Activated effector memory CD4-positive, alpha-beta T cell treated with Interleukin-2 at 50 U/mL for 16 hours (primary cell): ENCODE measurements around the gene PABPN1L.

Source experiments
- DNase-seq: peaks from one replicate; pipeline ENCODE4 v3.0.0-alpha.2; 2020

The PABPN1L gene

DNA sequence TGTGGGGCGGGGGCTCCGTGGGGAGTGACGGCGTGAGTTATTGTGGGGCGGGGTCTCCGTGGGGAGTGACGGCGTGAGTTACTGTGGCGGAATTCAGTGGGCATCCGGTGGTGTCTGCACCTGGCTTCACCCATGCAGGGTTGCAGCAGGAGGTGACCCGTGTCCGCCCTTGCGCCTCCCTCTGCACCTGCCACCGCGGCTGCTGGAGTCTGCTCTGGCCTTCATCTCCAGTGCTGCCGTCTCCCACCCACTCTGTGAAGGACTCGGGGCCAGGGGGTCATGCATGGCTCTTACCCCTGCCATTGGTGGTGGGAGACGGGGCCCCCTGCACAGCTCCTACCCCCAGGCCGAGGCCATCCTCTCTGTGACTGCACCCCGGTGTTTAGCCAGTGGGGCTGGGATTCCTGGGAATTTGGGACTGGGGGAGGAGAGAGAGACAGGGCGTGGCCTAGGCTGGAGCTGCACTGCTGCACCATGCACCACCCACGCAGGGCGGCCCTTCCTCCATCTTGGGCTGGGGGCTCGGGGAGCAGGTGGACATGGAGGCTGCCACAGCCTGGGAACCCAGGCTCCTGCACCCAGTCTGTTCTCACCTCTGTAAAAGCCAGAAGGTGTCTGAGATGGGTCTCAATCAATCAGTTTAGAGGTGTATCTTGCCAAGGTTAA is 1.3 kb upstream of the PABPN1L start:
- DNase-seq, result no peak

DNA sequence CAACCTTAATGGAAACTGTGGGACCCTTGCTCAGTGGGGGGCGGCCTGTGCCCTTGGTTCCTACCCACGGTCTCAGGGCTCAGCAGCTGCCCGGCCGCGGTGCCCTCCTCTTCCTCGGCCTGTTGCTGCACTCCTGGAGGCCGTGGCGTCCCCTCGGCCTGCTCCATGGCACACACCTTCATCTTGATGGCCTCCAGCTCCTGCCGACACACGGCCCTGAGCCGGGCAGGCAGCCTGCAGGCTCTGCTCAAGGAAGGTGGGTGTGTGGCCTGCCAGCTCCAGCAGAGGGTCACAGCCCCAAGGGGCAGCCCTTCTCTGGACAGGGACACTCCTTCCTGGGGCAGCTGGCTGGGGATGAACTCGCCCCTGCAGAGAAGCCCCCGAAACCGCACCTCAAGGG is 718 bp downstream of the PABPN1L start:
- DNase-seq, result no peak

DNA sequence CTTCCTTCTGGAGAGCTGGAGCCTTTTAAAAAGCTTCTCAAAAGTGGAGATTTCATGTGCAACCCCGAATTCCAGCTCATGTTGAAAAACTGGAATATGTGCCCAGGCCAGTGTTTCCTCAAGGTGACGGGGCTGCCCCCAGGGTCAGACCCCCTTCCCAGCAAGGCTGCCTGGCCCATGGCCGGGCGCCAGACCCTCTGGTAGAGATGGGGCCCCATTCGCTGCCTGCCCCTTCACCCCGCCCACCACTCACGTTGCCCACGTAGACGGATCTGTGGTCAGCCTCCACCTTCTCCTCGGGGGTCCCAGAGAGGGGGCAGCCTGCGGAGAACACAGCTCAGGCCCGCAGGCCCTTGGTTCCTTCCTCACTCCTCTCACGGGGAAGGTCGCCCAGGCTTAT is 1.1 kb downstream of the PABPN1L start:
- DNase-seq, result no peak

DNA sequence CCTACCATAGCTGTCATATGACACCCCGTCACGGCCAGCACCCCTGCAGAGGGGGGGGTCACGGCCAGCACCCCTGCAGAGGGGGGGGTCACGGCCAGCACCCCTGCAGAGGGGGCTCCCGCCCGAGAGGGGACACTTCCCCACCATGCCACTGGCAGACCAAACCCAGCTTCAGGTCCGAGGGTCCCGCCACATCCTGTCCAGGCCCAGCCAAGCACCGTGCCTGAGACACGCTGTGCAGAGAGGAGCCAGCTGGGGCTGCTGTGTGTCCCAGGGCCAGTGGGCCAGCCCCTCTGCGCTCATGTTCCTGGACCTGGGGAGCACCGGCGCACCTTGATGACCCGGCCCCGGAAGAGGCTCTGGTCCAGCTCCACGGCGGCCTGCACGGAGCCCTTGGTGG is 1.9 kb downstream of the PABPN1L start:
- DNase-seq, result no peak

DNA sequence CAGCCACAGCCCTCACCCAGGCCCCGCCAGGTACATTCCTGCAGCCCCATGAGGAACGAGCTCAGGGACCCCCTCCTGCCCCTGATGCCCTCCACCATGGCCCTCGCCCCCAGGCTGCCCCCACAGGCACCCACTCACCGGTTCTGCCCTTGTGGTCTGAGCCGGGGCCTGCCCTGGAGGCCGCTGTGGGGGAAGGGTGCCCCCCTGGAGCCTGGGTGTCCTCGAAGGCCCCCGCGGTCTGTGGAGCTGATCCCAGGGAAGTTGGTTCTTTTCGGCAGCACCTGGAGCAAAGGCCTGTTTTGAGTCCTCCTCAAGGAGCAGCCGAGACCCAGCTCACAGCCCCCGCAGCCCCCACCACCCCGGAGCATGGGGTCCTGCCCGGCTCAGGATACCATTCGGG is 2.4 kb downstream of the PABPN1L start:
- no peak for DNase-seq

DNA sequence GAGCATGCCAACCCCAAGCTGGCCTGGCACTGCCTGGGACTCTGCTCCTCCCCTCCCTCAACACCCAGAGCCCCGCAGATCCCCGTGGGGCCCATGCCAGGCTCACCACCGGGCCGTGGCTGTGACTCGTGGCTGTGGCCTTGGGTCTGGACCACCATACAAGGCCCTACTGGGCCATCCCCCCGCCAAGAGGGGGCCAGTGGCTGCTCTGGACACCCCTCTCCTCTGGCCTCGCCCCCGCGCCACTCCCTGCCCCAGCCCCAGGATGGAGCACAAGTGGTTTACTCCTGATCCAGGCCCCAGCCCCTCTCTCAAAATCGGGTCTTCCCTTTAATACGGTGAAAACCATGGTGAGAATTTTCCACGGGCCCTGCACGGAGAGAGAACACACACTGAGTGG is 3.0 kb downstream of the PABPN1L start:
- DNase-seq, result no peak

DNA sequence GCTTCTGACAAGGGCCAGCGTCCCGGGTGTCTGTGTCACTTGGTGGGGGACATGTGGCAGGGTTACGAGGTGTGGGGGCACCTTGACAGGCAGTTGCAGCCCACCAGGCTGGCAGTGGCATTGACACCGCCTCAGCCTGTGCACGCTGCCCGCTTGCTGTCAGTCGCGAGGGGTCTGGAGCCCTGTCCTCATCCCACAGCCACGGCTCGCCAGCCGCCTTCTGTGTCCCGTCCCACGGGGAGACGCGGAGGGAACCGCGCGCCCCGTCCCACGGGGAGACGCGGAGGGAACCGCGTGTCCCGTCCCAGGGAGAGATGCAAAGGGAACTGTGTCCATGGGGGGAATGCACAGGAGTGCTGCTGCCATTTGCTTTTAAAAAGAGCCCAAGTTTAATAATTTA is 3.5 kb downstream of the PABPN1L start:
- no peak for DNase-seq

DNA sequence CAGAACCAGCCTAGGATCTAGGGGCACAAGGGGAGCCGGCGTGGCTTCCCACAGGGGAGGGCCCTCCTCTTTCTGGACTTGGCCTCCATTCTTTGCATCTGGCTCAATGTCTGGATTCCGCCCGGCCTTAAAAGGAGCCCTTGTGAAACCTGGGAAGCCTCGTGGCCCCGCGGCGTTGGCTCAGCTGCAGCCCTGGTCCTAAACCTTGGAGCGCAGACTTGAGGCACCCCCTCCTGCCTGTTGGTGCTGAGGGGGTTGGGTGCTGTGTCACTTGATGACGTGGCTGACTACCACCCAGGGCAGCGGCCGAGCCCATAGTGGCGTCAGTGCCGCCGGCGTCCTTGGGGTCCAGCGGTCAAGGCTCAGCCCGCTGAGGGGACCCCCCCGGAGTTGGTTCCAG is 5.1 kb downstream of the PABPN1L start:
- no peak for DNase-seq

DNA sequence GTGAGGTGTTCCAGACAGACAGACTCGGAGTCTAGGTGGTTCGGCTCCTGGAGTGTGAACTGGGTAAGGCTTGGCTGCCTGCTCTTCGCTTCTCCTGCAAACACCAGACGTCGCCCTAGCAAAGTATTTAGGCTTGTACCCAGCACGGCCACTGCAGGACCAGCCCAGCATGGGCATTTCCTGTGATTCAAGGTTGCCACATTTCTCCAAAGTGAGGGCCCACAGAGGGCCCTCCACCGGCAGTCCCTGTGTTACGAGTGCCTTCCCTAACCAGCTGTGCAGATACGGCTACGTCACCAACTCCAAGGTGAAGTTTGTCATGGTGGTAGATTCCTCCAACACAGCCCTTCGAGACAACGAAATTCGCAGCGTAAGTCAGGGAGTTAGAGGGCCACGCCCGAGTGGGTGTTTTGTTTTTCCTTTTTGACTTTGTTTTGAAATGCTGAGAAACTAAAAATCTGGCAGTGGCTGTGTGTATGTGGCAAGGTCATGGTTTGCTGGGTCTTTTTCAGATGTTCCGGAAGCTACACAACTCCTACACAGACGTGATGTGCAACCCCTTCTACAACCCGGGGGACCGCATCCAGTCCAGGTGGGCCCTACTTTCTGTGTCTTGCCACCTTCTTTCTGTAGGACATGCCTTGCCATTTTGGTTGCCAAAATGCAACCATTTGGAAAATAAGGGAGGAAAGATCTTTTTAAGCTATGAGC is 6.9 kb downstream of the PABPN1L start:
- DNase-seq, result no peak

DNA sequence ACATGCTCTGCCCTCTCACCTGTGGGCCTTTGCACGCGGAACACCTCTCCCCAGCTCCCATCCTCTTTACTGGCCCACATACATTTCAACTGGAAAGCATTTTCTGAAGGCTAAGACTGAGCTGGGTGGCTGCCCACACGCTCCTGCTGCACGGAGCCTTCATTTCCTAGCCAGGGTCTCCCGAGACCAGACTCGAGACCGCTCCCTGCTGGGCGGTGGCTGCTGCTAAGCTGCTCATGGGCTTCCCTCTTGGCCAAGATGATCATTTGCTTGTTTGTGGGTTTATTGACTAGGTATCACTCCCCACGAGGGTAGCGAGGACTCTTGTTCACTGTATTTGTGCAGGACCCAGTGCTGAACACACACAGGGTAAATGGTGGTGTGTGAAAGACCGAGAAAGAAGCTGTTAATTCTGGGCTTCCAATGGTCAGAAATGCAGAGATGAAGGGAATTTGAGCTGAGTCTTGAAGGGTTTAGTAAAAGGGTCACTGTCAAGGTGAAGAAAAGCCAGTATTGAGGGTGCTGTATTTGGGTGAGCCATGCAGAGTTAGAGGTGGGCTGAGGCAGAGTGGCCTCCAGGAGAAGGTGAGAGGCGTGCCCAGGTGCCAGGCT is 8.6 kb downstream of the PABPN1L start:
- DNase-seq, result peak; percentile 66

DNA sequence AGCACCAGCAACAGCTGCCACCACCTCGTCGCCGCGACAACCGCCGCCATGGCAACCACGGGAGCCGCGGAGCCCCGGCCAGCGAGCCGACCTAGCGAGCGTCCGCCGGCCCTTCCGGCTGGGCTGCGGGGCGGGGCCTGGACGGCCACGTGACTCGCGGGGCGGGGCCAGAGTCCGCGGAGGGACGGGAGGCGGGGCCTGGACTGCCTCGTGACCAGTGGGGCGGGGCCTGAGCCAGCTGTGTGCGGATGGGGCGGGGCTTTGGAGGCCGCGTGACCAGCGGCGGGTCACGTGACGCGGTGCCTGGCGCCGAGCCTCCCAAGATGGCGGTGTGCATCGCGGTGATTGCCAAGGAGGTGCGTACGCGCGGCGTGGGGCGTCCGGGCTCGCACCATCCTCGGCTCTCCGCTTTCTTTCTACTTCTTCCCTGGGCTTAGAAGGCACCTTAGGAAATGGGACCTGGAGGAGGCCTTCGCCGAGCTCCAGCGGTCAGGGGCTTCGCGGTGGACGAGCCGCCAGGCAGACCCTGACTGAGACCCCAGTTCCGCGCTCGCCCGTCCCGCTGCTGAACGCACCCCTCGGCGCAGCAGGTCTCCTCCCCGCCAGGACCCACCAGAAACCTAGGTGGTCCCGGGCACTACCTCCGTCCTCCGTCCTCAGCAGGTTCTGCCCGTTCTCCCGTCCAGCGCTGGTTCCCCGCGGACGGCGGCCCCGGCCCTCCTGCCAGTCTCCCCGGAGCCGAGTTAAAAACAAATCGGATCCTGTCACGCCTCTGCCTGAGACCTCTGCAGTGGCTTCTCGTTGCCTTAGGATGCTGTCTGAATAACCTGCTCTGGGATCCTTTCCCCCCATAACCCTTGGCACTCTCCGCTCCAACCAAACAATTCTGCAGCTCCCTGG is 9.4 kb downstream of the PABPN1L start, which contains the start of the genes GALNS and TRAPPC2L:
Gene GALNS (minus strand): TSS at position 120 of the 900 bp plus-strand sequence. CDS start 70 bp downstream, at position 50.
Gene TRAPPC2L (plus strand): TSS at position 300 of the 900 bp plus-strand sequence. CDS start 24 bp downstream, at position 324.
- peak; percentile 97 for DNase-seq

DNA sequence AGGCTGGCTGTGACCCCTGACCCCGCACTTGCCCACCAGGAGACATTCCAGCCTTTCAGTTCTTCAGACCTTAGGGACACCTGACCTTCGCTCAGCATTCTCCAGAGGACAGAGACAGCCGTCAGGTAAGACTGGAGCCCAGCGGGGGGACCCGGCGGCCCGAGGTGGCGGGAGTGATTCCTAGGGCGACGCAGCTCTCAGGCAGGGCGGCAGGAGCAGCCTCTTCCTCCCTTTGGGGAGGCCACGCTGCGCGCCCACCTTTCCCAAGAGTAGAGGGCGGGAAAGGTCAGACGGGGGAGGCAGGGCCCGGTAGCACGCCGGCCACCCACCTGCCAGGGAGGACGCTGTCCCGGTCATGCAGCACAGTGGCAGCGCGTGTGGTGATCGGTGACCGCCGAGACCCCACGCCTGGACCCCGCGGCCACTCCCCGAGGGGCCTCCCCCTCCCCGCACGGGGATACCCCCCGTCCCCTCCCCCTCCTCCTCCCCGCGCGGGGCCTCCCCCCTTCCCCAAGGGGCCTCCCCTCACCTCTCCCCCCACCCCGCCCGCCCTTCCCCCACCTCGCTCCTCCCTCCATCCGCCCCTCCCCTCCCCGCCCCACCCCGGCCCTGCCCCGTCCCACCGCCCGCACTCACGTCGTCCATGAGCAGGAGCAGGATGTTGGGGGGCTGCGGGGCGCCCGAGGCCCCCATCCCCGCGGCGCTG is 10.2 kb downstream of the PABPN1L start:
- DNase-seq, result no peak

DNA sequence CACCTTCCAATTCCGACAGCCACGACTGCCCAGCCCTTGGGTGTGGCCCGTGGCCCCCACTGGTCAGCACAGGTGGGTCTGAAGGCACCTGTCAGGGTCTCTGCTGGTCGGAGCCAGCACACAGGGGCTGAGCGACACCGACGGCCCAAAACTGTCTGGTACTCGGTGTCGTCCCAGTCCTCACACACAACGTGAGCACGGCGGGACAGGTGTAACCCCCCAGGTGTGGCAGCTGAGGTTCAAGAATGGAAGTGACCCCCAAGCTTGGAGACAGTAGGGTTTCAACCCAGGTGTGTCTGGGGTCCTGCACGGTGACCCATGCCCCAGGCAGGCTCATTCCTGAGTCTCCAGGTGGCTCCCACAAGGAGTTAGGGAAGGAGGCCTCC is 10.7 kb downstream of the PABPN1L start:
- DNase-seq, result no peak

DNA sequence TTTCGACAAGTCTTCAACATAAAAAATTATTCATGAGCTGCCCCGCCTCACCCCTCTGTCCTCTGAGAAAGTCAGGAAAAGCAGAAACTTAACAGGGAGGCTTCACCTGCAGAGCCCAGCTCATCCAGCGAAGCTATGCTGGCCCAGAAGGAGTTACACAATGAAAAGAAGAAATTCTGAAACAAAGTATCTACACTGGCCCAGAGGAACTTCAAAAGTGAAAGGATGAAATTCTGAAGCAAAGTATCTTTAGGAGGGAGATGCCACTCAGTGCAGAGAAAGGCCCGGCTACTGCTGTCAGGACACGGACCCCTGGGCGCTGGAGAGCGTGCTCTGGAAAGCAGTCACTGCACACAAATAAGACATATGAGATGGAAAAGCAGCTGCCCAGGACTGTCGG is 11.3 kb downstream of the PABPN1L start:
- no peak for DNase-seq

DNA sequence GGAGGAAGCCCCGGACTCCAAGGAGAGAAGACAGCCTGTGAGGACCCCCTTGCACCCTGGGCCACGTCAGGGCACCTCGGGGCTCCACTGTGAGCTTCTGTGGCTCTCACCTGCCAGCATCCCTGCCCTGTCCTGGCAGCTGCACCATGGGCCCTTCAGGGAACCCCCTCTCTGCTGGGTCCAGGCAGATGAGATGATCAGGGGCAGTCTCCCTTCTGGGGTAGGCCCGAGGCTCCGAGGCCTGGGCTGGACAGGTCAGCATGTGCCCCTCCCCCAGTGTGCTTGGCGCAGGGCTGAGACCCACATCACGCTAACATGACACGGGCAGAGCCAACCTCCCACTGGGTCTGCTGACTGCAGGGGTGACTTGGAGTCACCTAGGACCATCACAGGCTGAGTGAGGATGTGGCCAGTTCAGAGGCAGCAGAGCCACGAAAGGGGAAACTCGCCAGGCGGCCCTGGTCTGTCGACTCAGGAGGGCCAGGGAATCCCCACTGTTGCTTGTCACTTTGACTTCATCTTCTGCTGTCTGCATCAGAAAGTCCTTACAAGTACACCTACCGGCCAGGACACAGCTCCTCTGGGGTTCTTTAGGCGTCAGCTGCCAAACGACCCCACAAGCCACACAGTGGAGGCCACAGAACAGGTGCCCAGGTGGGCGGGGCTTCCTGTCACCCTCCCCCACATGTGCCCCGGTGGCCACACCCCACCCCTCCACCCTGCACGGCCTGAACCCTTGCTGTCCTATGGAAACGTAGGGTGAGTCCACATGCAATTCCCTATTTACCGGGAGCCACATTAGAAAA is 12.0 kb downstream of the PABPN1L start:
- no peak for DNase-seq

DNA sequence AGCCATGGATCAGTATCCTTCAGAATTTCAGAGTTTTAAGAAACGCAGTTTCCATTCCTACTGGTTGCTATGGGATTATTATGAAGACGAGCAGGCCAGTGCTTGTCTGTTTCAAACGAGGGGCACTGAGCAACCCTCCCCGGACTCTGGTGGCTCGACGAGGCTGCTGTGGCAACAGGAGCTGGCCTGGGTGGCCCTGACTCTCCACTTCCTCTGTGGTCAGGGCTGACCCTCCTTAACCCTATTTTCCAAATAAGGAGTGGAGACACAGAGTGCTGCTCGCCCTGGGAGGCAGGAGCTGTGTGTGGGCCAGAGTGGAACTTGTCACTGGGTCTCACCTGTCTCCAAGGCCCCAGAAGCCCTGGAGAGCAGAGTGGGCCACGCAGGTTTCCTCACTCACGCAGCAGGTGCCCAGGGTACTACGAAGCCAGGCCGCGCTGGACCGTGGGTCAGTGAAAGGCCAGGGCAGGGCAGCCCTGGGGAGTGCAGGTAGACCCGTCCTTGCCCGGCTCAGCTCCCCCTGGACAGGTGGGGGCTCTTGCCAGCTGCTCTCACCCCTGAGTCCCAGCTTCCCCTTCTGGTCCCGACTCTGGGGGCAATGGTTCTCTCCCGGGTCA is 13.0 kb downstream of the PABPN1L start:
- no peak for DNase-seq

DNA sequence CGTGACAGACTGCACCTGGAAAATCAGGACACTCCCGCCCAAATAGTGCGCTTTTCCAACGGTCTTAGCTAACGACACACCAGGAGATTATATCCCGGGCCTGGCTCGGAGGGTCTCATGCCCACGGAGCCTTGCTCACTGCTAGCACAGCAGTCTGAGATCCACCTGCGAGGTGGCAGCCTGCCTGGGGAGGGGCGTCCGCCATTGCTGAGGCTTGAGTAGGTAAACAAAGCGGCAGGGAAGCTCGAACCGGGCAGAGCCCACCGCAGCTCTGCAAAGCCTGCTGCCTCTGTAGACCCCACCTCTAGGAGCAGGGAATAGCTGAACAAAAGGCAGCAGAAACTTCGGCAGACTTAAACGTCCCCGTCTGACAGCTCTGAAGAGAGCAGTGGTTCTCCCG is 14.8 kb downstream of the PABPN1L start:
- DNase-seq, result no peak

DNA sequence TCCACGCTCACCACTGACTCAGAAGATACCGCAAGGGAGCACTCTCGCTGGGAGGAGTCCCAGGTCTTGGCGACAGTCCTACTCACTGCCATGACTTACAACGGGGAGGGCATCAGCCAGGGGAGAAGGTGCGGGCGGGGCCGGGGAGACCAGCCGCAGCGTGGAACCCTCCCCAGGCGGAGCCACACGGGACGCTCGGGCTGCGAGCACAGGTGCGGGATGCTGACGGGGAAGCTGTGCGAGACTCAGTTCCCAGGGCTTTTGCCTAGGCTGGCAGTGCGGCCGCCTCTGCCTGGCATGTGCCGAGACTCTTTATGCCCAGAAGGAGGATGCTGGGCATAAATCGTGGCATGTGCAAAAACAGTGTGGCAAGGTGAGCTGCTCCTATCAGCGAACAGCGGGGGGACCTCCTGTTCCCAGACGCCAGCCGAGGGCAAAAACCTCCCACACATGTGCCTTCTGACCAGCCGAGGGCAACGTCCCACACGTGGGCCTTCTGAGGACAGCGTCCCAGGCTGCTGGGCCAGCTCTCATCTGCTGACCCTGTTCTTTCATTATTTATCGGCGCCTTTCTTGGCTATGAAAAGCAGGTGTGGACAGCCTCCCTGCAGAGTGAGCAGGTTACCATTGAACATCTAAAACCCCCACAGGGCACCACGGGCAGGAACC is 15.8 kb downstream of the PABPN1L start:
- no peak for DNase-seq

DNA sequence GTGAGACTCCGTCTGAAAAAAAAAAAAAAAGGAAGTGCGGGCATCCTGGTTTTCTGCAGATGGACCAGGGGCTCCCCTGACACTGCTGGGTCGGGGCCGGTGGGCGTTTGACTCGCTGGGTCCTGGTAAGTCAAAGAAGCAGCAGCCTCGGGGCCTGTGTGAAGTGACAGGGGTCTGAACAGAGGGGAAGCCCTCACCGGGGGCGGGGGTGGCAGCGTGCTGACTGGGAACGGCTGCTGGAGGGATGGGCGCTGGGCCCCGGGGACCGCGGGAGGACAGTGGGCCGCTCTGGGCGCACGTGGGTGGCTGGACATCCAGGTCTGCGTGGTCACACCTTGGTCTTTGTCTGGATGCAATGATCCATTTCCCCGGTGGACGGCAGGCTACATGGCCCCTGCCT is 17.9 kb downstream of the PABPN1L start:
- DNase-seq, result no peak

DNA sequence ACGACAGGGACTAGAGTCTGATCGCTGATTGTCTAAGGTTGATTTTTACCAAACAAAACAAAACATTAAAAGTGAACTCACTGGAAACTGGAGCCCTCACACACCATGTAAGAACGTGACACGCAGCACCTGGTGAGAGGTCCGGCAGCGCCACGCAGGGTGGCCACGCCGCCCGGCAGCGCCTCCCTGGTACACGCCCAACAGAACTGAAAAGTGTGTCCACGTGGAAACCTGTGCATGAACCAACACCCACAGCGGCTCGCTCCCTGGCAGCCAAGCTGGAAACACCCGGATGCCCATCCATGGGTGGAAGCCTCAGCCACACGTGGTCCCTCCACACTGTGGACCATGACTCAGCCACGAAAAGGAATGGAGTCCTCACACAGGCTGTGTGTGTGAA is 18.8 kb downstream of the PABPN1L start:
- DNase-seq, result no peak

DNA sequence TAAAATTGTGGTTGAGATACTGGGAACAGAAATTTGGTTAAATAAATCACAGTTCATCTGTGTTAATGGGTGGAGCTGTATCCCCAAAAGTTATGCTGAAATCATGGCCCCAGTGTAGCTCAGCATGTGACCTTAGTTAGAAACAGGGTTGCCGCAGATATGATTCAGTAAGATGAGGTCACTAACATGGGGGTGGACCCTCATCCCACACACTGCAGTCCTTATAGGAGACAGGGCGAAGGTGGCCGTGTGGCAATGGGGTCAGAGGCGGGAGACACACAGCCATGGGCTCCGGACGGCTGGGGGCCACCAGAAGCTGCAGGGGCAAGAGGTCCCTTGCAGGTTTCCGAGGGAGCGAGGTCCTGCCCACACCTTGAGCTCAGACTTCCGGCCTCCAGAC is 20.4 kb downstream of the PABPN1L start:
- DNase-seq, result no peak
